ENCODE data around the gene TTLL8.

TTLL8 gene

GRCh38 chr22:50019316-50019715, 38.8 kb downstream of the TTLL8 start:
- H3K9me3 ChIP-seq (ENCODE audit: control insufficient read depth in 1 of 2, low read length in 2 of 2) = no peaks in the 10 kb centered on the region
- H3K27me3 ChIP-seq (ENCODE audit: low read depth, low read length) = peaks cover 7% of the 10 kb centered on the region
- H3K4me1 ChIP-seq (ENCODE audit: control insufficient read depth in 1 of 2, insufficient read depth in 2 of 2, low read length in 2 of 2) = peaks cover 0 to 7% of the 10 kb centered on the region in 2 donors
- no peak overlapping the region for H3K27ac ChIP-seq (ENCODE audit: low read length)
- H3K4me3 ChIP-seq (ENCODE audit: low read depth in 1 of 2, low read length in 2 of 2) = no peak overlapping the region
- no peaks in the 10 kb centered on the region for H3K36me3 ChIP-seq (ENCODE audit: control insufficient read depth in 1 of 2, insufficient read depth in 2 of 2, low read length in 2 of 2)

- Histone ChIP-seq H3K36me3 (ENCODE audit: control insufficient read depth in 1 of 2, insufficient read depth in 2 of 2, low read length in 2 of 2) (no peaks in the 10 kb centered on the region), H3K27ac (ENCODE audit: low read length) (no peak overlapping the region), H3K4me3 (ENCODE audit: low read depth in 1 of 2, low read length in 2 of 2) (no peak overlapping the region), H3K9me3 (ENCODE audit: control insufficient read depth in 1 of 2, low read length in 2 of 2) (no peaks in the 10 kb centered on the region), H3K4me1 (ENCODE audit: control insufficient read depth in 1 of 2, insufficient read depth in 2 of 2, low read length in 2 of 2) (peaks cover 0 to 7% of the 10 kb centered on the region in 2 donors), H3K27me3 (ENCODE audit: low read depth, low read length) (peaks cover 13% of the 10 kb centered on the region)
These were observed 39.4 kb downstream of the TTLL8 start for GRCh38 chr22:50018608-50019285.

GRCh38 chr22:50017701-50018224, 40.3 kb downstream of the TTLL8 start:
- H3K36me3 ChIP-seq (ENCODE audit: control insufficient read depth in 1 of 2, insufficient read depth in 2 of 2, low read length in 2 of 2) = no peaks in the 10 kb centered on the region
- no peaks in the 10 kb centered on the region for H3K9me3 ChIP-seq (ENCODE audit: control insufficient read depth in 1 of 2, low read length in 2 of 2)
- H3K27ac ChIP-seq (ENCODE audit: low read length) = no peak overlapping the region
- peaks cover 18% of the 10 kb centered on the region for H3K27me3 ChIP-seq (ENCODE audit: low read depth, low read length)
- H3K4me1 ChIP-seq (ENCODE audit: control insufficient read depth in 1 of 2, insufficient read depth in 2 of 2, low read length in 2 of 2) = peaks cover 0 to 7% of the 10 kb centered on the region in 2 donors
- H3K4me3 ChIP-seq (ENCODE audit: low read depth in 1 of 2, low read length in 2 of 2) = no peak overlapping the region

GRCh38 chr22:50016988-50017700, 41.0 kb downstream of the TTLL8 start:
- Histone ChIP-seq H3K4me1 (ENCODE audit: control insufficient read depth in 1 of 2, insufficient read depth in 2 of 2, low read length in 2 of 2) (peaks cover 0 to 7% of the 10 kb centered on the region in 2 donors), H3K4me3 (ENCODE audit: low read depth in 1 of 2, low read length in 2 of 2) (no peak overlapping the region), H3K27ac (ENCODE audit: low read length) (no peak overlapping the region), H3K27me3 (ENCODE audit: low read depth, low read length) (peaks cover 19% of the 10 kb centered on the region), H3K36me3 (ENCODE audit: control insufficient read depth in 1 of 2, insufficient read depth in 2 of 2, low read length in 2 of 2) (no peaks in the 10 kb centered on the region), H3K9me3 (ENCODE audit: control insufficient read depth in 1 of 2, low read length in 2 of 2) (no peaks in the 10 kb centered on the region)

DNA sequence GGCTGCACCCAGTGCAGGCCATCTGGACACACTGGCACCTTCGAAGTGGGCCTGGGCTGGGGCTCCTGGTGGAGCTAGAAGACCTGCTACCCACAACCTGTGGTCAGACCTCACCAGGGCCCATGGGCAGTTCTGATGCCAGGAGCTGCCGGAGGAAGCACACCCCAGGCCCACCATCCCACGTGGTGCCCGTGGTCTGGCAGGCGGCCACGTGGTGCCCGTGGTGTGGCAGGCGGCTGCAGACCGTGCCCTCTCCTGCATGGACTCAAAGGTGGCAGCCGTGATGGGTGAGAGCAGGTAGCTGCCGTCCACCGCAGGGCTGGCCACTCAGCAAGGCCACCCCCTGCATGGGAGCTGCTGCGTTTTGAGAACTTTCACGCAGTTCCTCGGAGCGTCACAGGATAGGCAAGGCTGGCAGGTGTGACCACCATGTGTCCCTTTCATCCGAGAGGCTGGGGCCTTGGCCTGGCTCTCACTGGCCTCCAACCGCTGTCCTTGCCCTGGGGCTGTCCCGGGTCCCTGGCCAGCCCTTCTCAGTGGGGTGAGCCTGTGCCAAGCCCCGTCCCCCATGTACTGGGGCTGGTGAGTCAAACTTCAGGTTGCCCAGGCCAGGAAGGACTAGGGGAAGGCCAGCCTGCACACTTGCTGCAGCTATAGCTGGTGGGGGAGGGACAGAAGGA, 41.6 kb downstream of the TTLL8 start:
- H3K4me1 ChIP-seq (ENCODE audit: control insufficient read depth in 1 of 2, insufficient read depth in 2 of 2, low read length in 2 of 2) = peaks cover 0 to 9% of the 10 kb centered on the region in 2 donors
- H3K27ac ChIP-seq (ENCODE audit: low read length) = no peak overlapping the region
- H3K9me3 ChIP-seq (ENCODE audit: control insufficient read depth in 1 of 2, low read length in 2 of 2) = no peaks in the 10 kb centered on the region
- no peaks in the 10 kb centered on the region for H3K36me3 ChIP-seq (ENCODE audit: control insufficient read depth in 1 of 2, insufficient read depth in 2 of 2, low read length in 2 of 2)
- H3K4me3 ChIP-seq (ENCODE audit: low read depth in 1 of 2, low read length in 2 of 2) = no peak overlapping the region
- peaks cover 26% of the 10 kb centered on the region for H3K27me3 ChIP-seq (ENCODE audit: low read depth, low read length)

- H3K9me3 ChIP-seq (ENCODE audit: control insufficient read depth in 1 of 2, low read length in 2 of 2) = no peaks in the 10 kb centered on the region
- H3K4me1 ChIP-seq (ENCODE audit: control insufficient read depth in 1 of 2, insufficient read depth in 2 of 2, low read length in 2 of 2) = peaks cover 0 to 16% of the 10 kb centered on the region in 2 donors
- H3K36me3 ChIP-seq (ENCODE audit: control insufficient read depth in 1 of 2, insufficient read depth in 2 of 2, low read length in 2 of 2) = no peaks in the 10 kb centered on the region
- H3K4me3 ChIP-seq (ENCODE audit: low read depth in 1 of 2, low read length in 2 of 2) = no peak overlapping the region
- H3K27ac ChIP-seq (ENCODE audit: low read length) = no peak overlapping the region
- peaks cover 32% of the 10 kb centered on the region for H3K27me3 ChIP-seq (ENCODE audit: low read depth, low read length)
These were observed 42.4 kb downstream of the TTLL8 start for GRCh38 chr22:50015451-50016307.

DNA sequence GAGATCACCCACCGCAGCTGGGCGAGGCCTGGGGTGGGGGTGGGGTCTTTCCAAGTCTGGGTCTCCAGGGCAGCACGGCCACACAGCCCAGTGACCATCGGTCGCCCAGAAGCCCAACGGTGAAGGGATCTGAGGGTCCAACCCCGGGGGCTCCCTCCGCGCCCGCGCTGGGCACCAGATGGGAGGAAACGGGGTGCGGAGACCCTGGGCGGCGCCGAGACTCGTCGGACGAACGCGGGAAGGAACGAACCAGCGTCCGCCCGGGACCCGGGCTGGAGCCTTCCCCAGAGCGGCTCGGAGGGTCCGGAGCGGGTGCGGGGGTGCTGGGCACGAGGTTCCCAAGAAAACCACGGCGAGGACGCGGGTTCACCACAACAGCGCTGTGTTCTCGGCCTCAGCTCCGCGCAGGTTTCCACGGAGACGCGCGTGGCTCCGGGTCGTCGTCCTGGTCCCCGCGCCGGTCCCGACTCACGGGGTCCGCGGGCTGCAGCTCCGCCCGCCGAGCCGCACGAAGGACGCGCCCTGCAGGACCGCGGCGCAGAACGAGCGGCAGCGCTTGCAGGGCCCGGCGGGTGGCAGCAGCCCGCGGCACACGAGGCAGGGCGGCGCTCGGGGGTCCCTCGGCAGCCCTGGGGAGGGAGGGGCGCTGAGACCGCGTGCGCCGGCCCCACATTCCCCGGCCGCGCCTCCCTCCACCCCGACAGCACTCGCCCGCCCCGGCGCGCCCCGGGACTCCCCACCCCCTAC, 43.3 kb downstream of the TTLL8 start:
- H3K27me3 ChIP-seq (ENCODE audit: low read depth, low read length) = peaks cover 37% of the 10 kb centered on the region
- H3K4me3 ChIP-seq (ENCODE audit: low read depth in 1 of 2, low read length in 2 of 2) = no peak overlapping the region
- no peaks in the 10 kb centered on the region for H3K36me3 ChIP-seq (ENCODE audit: control insufficient read depth in 1 of 2, insufficient read depth in 2 of 2, low read length in 2 of 2)
- H3K27ac ChIP-seq (ENCODE audit: low read length) = no peak overlapping the region
- H3K9me3 ChIP-seq (ENCODE audit: control insufficient read depth in 1 of 2, low read length in 2 of 2) = no peaks in the 10 kb centered on the region
- H3K4me1 ChIP-seq (ENCODE audit: control insufficient read depth in 1 of 2, insufficient read depth in 2 of 2, low read length in 2 of 2) = peaks cover 0 to 19% of the 10 kb centered on the region in 2 donors

GRCh38 chr22:50014053-50014501, 44.0 kb downstream of the TTLL8 start:
- Histone ChIP-seq H3K4me1 (ENCODE audit: control insufficient read depth in 1 of 2, insufficient read depth in 2 of 2, low read length in 2 of 2) (peaks cover 0 to 19% of the 10 kb centered on the region in 2 donors), H3K36me3 (ENCODE audit: control insufficient read depth in 1 of 2, insufficient read depth in 2 of 2, low read length in 2 of 2) (no peaks in the 10 kb centered on the region), H3K27me3 (ENCODE audit: low read depth, low read length) (peaks cover 36% of the 10 kb centered on the region), H3K4me3 (ENCODE audit: low read depth in 1 of 2, low read length in 2 of 2) (no peak overlapping the region), H3K27ac (ENCODE audit: low read length) (no peak overlapping the region), H3K9me3 (ENCODE audit: control insufficient read depth in 1 of 2, low read length in 2 of 2) (no peaks in the 10 kb centered on the region)

- Histone ChIP-seq H3K9me3 (ENCODE audit: control insufficient read depth in 1 of 2, low read length in 2 of 2) (no peaks in the 10 kb centered on the region), H3K4me1 (ENCODE audit: control insufficient read depth in 1 of 2, insufficient read depth in 2 of 2, low read length in 2 of 2) (peaks cover 0 to 19% of the 10 kb centered on the region in 2 donors), H3K27me3 (ENCODE audit: low read depth, low read length) (peaks cover 31% of the 10 kb centered on the region), H3K36me3 (ENCODE audit: control insufficient read depth in 1 of 2, insufficient read depth in 2 of 2, low read length in 2 of 2) (no peaks in the 10 kb centered on the region), H3K27ac (ENCODE audit: low read length) (no peak within 1 kb of the TSS), H3K4me3 (ENCODE audit: low read depth in 1 of 2, low read length in 2 of 2) (no peak within 1 kb of the TSS)
These were observed 45.6 kb downstream of the TTLL8 start, which contains the start of gene IL17REL for GRCh38 chr22:50012211-50013181. Gene IL17REL, minus strand, starts transcription at chr22:50012765. Its CDS starts 119 bp downstream, at chr22:50012646.
